Measurements from ENCODE around the gene YPEL5. TPM values are rescaled to one million over a fixed set of nuclear protein-coding genes. Genes with fewer than 3 reads are reported as not detected.

Gene YPEL5
- total RNA-seq, 1 experiment from 2014 or later: 27.1 TPM

DNA sequence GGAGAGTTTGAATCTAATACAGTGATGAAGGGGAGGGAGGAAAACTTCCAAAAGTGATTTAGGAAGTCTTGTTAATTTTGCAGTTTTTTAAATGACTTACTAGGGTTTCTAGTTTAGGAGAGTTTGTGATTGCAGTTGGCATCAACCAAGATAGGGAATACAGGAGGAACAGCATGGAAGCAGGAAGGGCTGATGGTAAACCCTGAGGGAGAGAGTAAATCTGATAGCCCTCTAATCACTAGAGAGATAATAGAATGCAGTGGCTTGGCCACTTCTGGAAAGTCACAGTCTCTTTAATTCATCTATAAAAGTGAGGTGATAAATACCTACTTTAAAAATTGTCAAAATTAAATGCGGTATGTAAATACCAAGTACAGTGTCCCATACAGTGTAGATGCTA, 5.6 kb downstream of the YPEL5 start:
- Histone ChIP-seq H3K9me3 (ENCODE audit: control insufficient read depth in 1 of 2, insufficient read depth in 1 of 2, low read depth in 1 of 2, low read length in 2 of 2) (no peaks in the 10 kb centered on the region), H3K9ac (ENCODE audit: low read length) (no peak overlapping the region), H3K27me3 (ENCODE audit: insufficient read depth, low read length) (no peaks in the 10 kb centered on the region), H3K4me2 (ENCODE audit: low read length) (no peak overlapping the region), H4K20me1 (ENCODE audit: insufficient read depth) (no peaks in the 10 kb centered on the region), H3K4me1 (ENCODE audit: control insufficient read depth in 1 of 2, insufficient read depth in 2 of 2, low read length in 2 of 2) (peaks cover 13 to 17% of the 10 kb centered on the region in 2 experiments; a peak in 3 of 4 replicates), H3K36me3 (ENCODE audit: control insufficient read depth in 1 of 2, insufficient read depth in 2 of 2, low read length in 2 of 2) (0 out of 4 replicates have a peak, but pooled peaks cover 0 to 2% of the 10 kb centered on the region in 2 experiments), H2AFZ (ENCODE audit: low read depth, low read length, poor library complexity, severe bottlenecking) (no peak overlapping the region), H3K4me3 (replicated peaks in 1 of 2; ENCODE audit: low read depth in 1 of 2, low read length in 2 of 2) (no peak overlapping the region), H3K9me2 (ENCODE audit: insufficient read depth) (no peaks in the 10 kb centered on the region), H3K27ac (ENCODE audit: low read depth, low read length) (no peak overlapping the region), H3K79me2 (ENCODE audit: insufficient read depth, low read length) (no peaks in the 10 kb centered on the region)
- no TSS peak for BruUV-seq (replicated peaks)
- TF ChIP-seq, protein P1, sequence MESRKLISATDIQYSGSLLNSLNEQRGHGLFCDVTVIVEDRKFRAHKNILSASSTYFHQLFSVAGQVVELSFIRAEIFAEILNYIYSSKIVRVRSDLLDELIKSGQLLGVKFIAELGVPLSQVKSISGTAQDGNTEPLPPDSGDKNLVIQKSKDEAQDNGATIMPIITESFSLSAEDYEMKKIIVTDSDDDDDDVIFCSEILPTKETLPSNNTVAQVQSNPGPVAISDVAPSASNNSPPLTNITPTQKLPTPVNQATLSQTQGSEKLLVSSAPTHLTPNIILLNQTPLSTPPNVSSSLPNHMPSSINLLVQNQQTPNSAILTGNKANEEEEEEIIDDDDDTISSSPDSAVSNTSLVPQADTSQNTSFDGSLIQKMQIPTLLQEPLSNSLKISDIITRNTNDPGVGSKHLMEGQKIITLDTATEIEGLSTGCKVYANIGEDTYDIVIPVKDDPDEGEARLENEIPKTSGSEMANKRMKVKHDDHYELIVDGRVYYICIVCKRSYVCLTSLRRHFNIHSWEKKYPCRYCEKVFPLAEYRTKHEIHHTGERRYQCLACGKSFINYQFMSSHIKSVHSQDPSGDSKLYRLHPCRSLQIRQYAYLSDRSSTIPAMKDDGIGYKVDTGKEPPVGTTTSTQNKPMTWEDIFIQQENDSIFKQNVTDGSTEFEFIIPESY (IDR thresholded peaks at IDR 0.05; ENCODE audit: extremely low read depth, insufficient replicate concordance, low read length): no peak
- no peak for TF ChIP-seq SIN3A (IDR thresholded peaks at IDR 0.05; ENCODE audit: low read depth)
- no peak for TF ChIP-seq CBX3 (IDR thresholded peaks at IDR 0.05; ENCODE audit: low read depth)
- no peak for TF ChIP-seq POLR2A (IDR thresholded peaks at IDR 0.05; ENCODE audit: borderline replicate concordance, extremely low read depth, insufficient read depth, insufficient read length)
- TF ChIP-seq SP1 (IDR thresholded peaks at IDR 0.05; ENCODE audit: low read depth): no peak
- no peak for TF ChIP-seq EGR1 (IDR thresholded peaks at IDR 0.05; ENCODE audit: low read depth)
- no peak for TF ChIP-seq YY1 (IDR thresholded peaks at IDR 0.05; ENCODE audit: extremely low read depth, insufficient replicate concordance, low read depth, low read length)
- TF ChIP-seq, protein P2, sequence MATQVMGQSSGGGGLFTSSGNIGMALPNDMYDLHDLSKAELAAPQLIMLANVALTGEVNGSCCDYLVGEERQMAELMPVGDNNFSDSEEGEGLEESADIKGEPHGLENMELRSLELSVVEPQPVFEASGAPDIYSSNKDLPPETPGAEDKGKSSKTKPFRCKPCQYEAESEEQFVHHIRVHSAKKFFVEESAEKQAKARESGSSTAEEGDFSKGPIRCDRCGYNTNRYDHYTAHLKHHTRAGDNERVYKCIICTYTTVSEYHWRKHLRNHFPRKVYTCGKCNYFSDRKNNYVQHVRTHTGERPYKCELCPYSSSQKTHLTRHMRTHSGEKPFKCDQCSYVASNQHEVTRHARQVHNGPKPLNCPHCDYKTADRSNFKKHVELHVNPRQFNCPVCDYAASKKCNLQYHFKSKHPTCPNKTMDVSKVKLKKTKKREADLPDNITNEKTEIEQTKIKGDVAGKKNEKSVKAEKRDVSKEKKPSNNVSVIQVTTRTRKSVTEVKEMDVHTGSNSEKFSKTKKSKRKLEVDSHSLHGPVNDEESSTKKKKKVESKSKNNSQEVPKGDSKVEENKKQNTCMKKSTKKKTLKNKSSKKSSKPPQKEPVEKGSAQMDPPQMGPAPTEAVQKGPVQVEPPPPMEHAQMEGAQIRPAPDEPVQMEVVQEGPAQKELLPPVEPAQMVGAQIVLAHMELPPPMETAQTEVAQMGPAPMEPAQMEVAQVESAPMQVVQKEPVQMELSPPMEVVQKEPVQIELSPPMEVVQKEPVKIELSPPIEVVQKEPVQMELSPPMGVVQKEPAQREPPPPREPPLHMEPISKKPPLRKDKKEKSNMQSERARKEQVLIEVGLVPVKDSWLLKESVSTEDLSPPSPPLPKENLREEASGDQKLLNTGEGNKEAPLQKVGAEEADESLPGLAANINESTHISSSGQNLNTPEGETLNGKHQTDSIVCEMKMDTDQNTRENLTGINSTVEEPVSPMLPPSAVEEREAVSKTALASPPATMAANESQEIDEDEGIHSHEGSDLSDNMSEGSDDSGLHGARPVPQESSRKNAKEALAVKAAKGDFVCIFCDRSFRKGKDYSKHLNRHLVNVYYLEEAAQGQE (IDR thresholded peaks at IDR 0.05; ENCODE audit: low read depth): no peak
- TF ChIP-seq, protein P3, sequence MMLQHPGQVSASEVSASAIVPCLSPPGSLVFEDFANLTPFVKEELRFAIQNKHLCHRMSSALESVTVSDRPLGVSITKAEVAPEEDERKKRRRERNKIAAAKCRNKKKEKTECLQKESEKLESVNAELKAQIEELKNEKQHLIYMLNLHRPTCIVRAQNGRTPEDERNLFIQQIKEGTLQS (IDR thresholded peaks at IDR 0.05): no peak
- TF ChIP-seq CEBPB (IDR thresholded peaks at IDR 0.05; ENCODE audit: low read depth): no peak
- TF ChIP-seq, protein P4, sequence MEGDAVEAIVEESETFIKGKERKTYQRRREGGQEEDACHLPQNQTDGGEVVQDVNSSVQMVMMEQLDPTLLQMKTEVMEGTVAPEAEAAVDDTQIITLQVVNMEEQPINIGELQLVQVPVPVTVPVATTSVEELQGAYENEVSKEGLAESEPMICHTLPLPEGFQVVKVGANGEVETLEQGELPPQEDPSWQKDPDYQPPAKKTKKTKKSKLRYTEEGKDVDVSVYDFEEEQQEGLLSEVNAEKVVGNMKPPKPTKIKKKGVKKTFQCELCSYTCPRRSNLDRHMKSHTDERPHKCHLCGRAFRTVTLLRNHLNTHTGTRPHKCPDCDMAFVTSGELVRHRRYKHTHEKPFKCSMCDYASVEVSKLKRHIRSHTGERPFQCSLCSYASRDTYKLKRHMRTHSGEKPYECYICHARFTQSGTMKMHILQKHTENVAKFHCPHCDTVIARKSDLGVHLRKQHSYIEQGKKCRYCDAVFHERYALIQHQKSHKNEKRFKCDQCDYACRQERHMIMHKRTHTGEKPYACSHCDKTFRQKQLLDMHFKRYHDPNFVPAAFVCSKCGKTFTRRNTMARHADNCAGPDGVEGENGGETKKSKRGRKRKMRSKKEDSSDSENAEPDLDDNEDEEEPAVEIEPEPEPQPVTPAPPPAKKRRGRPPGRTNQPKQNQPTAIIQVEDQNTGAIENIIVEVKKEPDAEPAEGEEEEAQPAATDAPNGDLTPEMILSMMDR (IDR thresholded peaks at IDR 0.05 in 2 of 3, conservative IDR thresholded peaks at IDR 0.05 in 1 of 3; ENCODE audit: borderline replicate concordance in 1 of 3, insufficient read depth in 1 of 3, low read depth in 2 of 3, low read length in 2 of 3): no peak
- TF ChIP-seq, protein P5, sequence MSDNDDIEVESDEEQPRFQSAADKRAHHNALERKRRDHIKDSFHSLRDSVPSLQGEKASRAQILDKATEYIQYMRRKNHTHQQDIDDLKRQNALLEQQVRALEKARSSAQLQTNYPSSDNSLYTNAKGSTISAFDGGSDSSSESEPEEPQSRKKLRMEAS (IDR thresholded peaks at IDR 0.05): no peak
- TF ChIP-seq SRF (IDR thresholded peaks at IDR 0.05; ENCODE audit: low read depth): no peak
- no peak for TF ChIP-seq JUND (IDR thresholded peaks at IDR 0.05)
- TF ChIP-seq EZH2 (IDR thresholded peaks at IDR 0.05): no peak
- TF ChIP-seq FOSL1 (IDR thresholded peaks at IDR 0.05; ENCODE audit: low read depth): no peak
- no peak for TF ChIP-seq EZH2phosphoT487 (IDR thresholded peaks at IDR 0.05; ENCODE audit: borderline replicate concordance)
- no peak for TF ChIP-seq RAD21 (IDR thresholded peaks at IDR 0.05; ENCODE audit: low read depth)
- ChIA-PET RAD21 (ENCODE audit: low non-redundant PET in 1 of 2, low total read pairs in 2 of 2, uncharacterized antibody in 2 of 2, unreplicated experiment in 2 of 2) (no interaction called here), CTCF (interaction anchor here (3.3 kb wide), 1 partner anchor 13 kb away, joined by 25 read pairs; no protein-coding TSS in a partner anchor), POLR2A (no interaction called here)
- ATAC-seq (no peak), DNase-seq (ENCODE audit: low read depth, low spot score) (no peak)
- intact Hi-C loops (cut with micrococcal nuclease): no loop called here

Measured in HCT116 (cell line).